KOPT-K1 (cell line): Measurements from ENCODE around the gene OTOGL.
"Not testable (repeated sequence)": the region's sequence is repeated elsewhere in the genome, so short reads cannot be mapped to it uniquely, and the experiment has no call there.

Experiments
- H3K27ac ChIP-seq: fragments of 200-600 bp; sonication (generic); 2 replicates; pipeline ENCODE4 v1.5.1; 2016; ENCODE audit warnings: antibody characterized with exemption, mild to moderate bottlenecking, low read depth, low read length; ENCODE audit not compliant: poor library complexity, severe bottlenecking
- H3K36me3 ChIP-seq: fragments of 200-600 bp; sonication (generic); 2 replicates; pipeline ENCODE4 v1.5.1; 2017; ENCODE audit warnings: antibody characterized with exemption, mild to moderate bottlenecking, low read length, moderate library complexity; ENCODE audit not compliant: insufficient read depth
- H3K9me3 ChIP-seq: fragments of 200-600 bp; sonication (generic); 2 replicates; pipeline ENCODE4 v1.5.1; 2017; ENCODE audit warnings: antibody characterized with exemption, low read length, mild to moderate bottlenecking; ENCODE audit not compliant: insufficient read depth, poor library complexity, severe bottlenecking

Gene OTOGL, protein sequence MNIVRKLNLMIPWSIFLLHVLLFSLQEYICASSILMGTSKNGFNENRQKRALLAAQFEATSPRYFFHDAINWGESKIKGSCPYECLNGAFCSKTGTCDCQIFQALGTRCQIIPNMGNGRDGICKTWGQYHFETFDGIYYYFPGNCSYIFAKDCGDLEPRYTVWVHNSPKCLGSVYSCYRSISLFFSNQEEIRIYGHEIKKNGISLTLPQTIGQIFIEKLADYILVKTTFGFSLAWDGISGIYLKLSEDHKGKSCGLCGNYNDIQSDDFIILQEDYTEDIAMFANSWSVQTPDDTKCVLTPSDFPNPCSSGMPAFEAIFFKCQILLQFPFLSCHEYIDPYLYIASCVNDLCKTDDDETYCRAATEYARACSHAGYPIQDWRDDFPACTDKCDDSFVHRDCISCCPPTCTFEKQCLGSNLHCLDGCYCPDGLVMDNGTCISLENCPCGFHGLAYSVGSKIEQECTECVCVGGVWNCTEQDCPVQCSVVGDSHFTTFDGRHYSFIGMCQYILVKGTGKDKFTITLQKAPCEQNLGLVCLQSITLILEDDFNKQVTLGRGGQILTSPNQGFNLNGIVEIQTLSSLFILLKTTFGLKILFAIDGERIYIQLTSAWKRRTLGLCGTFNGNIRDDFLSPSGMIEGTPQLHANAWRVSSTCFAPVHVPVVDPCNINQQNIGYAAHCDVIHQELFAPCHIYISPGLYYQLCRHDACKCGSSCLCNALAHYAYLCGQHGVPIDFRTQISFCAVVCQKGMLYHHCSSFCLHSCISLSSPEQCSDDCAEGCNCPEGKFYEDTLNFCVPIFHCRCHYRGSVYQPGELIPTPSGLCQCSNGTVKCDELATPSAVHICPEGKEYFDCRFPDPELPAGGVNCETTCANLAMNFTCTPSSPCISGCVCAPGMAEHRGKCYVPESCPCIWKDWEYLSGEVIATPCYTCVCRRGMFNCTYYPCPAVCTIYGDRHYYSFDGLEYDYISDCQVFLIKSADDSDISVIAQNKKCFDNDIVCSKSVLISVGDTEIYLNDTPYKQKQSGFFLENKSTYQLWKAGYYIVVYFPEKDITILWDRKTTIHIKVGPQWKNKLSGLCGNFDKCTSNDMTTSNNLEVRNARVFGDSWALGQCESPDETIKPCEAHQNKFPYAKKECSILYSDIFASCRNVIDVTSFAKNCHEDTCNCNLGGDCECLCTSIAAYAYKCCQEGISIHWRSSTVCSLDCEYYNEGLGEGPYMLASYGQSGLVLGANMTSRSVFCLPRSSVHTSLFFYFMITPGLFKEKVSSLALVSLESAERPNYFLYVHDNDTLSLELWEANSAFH (N-terminal part only)

DNA sequence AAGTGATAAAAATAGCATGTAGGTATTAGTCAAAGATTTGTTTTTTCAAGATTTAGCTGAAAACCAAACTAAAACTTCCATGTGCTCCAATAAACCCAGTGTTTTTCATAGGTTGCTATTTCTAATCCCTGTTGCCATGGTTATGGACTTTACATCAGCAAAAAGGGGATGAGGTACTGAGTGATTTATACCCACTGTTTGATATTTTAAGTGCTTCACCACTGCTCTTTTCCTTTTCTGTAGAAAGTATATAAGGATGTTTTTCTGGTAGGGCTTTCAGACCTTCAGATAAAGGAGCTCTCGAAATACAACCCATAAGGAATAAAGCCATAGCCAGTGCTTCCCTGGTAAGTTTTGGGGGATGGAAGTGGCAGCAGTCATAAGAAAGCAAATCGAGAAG lies at the start of gene OTOGL:
Gene OTOGL (plus strand): TSS at position 279 of the 400 bp plus-strand sequence. CDS start 109,895 bp downstream, outside the sequence.
- Histone ChIP-seq H3K9me3 (no peaks in the 10 kb centered on the region), H3K36me3 (no peaks in the 10 kb centered on the region)

DNA sequence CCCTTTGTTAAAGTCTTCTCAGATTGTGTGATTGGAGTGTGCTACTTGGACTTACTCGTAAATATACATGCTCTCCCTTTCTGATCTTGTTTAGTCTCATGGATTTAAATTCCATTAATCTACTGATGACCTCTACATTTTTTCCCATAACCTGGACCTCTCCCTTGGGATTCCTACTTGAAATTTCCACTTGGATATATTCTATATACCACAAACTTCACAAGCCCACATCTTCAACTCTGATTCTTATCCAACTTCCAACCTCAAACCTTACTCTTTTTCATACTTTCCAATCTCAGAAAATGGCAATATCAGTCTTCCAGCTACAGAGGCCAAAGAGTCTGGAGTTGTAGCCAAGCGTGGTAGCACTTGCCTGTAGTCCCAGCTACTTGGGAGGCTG lies 49.1 kb upstream of the OTOGL start:
- no peaks in the 10 kb centered on the region for H3K36me3 ChIP-seq
- H3K9me3 ChIP-seq = no peaks in the 10 kb centered on the region
- no peak overlapping the region for H3K27ac ChIP-seq

More for the DNA sequence above, at the start of gene OTOGL:
- no peak within 1 kb of the TSS for H3K27ac ChIP-seq

DNA sequence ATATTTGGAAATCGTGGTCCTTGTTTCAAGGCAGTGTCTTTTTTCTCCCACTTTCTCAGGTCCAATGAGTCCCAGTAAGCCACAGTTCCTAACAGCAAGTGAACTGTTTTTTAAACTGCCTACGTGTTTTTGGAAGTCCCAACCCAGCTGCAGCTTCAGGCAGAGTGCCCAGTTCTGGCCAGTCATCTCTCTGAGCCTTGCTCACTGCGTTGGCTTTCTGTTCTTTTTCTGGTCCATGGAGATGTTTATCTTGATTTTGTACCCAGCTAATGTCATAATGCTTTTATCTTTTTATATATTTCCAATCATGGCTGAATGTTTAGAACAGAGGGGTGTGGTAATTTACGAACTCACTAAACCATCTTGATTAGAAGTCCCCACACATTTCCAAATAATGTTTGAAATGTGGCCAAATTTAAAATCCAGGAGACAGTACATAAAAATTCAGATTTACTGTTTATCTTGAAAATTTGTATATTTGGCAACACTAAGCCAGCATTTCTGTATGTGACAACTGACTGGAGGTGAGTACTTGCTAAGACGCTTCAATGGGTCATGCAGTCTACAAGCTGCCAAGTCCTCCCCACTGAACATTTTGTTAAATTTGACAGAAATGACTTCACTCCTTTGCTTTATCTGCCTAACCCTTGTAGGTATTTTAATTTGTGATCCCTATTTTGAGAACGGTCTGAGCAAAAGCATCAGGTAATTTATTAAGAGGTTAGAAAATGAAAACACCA lies 46.1 kb upstream of the OTOGL start:
- Histone ChIP-seq H3K27ac (no peak overlapping the region), H3K9me3 (no peaks in the 10 kb centered on the region), H3K36me3 (no peaks in the 10 kb centered on the region)

DNA sequence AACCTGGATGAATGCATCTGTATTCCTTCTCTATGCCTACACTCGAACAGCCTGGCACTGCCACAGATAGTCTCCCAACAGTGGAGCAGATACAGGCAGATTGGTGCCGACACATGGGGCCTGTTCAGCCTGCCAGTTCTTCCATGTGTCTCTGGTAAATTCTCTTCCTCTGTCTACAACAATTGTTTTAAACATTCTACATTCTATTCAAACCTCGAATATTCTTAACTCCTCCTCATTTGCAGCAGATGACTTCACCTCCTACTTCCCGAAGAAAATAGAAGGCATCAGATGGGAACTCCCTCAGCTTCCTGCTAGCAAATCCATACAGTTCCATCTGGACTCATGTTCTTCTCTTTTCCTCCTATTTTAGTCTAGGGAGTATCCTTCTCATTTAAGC lies 43.1 kb upstream of the OTOGL start:
- no peaks in the 10 kb centered on the region for H3K9me3 ChIP-seq
- H3K36me3 ChIP-seq = no peaks in the 10 kb centered on the region

DNA sequence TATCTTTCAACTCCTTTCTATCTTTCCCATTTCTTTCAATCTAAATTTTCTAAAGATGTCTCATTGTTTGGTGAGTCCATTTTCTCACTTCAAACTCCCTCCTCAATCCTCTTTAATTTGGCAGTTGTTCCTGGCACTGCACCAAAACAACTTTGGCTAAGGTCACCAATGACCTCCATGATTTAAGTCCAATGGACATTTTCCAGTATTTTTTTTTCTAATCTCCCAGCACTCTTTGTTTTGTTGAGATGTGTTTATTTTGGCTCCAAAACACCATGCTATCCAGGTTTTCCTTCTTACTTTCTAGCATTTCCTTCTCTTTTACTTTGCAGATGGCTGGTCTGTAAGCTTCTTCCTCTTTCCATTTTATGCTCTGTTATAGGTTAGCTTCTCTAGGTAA lies 42.5 kb upstream of the OTOGL start:
- no peaks in the 10 kb centered on the region for H3K9me3 ChIP-seq
- H3K36me3 ChIP-seq = no peaks in the 10 kb centered on the region
- no peak overlapping the region for H3K27ac ChIP-seq

More for the DNA sequence above, 43.1 kb upstream of the OTOGL start:
- H3K27ac ChIP-seq = no peak overlapping the region

DNA sequence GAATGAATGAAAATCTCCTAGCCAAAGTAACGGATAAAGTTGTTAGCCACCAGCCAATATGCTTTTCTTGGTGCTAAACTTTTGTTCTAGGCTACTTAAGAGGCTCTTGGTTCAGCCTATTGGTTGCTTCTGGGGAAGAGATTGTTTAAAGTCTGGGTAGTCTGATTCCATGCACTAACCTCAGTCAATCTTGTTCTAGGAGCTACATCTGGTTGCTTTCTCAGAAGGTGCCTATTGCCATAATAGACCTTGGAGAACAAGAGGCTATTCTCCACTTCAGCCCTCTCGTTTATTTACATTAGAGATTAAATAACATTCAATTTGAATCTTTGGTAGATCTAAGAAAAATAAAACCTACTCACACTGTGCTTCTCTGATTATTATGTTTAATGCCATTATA lies 40.8 kb upstream of the OTOGL start:
- no peaks in the 10 kb centered on the region for H3K9me3 ChIP-seq
- H3K27ac ChIP-seq = no peak overlapping the region
- H3K36me3 ChIP-seq = no peaks in the 10 kb centered on the region

DNA sequence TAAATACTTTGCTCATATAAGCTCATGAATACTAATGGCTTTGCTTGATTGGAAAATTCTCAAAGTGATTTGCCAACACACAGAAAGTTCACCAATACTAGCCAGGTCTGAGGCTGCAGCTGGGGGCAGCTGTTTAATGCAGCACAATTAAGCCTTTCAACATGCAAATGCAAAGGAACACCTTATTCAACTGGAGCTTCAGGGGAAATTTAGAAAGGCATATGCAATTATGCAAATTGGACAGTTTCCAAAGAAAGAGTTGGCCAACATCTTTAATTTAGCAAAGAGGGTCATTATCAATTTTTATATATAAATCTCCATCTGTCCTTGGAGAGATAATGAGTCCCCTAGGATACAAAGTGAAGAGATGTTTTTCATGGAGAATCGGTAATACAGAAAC lies 40.2 kb upstream of the OTOGL start:
- Histone ChIP-seq H3K9me3 (no peaks in the 10 kb centered on the region), H3K36me3 (no peaks in the 10 kb centered on the region), H3K27ac (no peak overlapping the region)

DNA sequence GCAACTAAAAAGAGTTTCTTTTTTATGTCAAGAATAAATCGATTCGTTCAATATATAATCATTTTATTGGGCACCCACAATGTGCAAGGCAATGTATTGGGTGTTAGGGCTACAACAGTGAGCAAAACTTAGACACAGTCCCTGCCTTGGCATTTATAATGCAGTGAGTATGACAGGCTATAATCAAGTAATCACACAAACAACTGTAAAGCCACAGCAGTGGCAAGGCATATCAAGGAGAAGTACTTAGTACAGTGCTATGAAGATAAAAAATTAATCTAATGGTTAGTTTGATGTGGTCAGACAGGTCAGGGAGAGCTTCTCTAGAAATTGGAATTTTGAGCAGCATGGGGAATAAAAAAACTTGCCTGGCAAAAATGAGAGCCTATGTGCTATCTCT lies 39.5 kb upstream of the OTOGL start:
- no peak overlapping the region for H3K27ac ChIP-seq
- no peaks in the 10 kb centered on the region for H3K36me3 ChIP-seq
- no peaks in the 10 kb centered on the region for H3K9me3 ChIP-seq

DNA sequence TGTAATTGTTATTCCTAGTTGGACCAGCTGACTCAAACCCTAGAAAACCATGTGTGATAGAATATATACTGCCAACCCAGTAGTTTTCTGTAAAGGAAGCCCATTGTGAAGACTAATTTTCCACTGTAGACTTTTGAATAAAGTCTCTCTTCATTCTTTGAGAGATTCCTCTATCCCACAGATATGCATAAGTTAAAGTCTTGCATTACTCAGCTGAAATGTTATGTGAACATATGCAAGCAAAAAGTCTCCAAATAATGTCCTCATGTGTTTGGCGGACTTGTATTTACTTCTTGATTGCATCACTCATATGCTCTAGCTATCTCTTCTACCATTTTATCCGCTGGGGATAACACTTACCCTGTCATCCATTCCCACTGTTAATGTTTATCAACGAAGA lies 35.1 kb upstream of the OTOGL start:
- H3K27ac ChIP-seq = no peak overlapping the region
- no peaks in the 10 kb centered on the region for H3K9me3 ChIP-seq

DNA sequence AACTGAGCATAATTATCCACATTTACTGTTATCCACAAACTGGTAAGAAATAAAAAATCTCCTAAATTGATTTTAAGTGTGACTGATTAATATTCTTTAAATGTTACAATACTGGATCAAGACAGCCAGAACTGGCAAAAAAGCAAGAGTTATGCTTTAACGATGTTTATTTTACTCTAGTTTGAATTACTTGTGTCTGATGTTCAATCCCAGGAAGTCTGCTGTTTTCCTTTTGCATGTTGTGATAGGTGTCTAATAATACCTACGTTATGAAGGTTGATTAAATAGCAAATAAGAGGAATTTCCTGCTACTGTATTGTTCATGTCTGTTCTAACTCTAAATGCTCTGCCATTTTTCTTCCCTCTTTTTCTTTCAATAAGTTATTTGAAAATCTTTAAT lies 34.4 kb upstream of the OTOGL start:
- no peak overlapping the region for H3K27ac ChIP-seq
- no peaks in the 10 kb centered on the region for H3K36me3 ChIP-seq

More for the DNA sequence above, 35.1 kb upstream of the OTOGL start:
- H3K36me3 ChIP-seq = no peaks in the 10 kb centered on the region

DNA sequence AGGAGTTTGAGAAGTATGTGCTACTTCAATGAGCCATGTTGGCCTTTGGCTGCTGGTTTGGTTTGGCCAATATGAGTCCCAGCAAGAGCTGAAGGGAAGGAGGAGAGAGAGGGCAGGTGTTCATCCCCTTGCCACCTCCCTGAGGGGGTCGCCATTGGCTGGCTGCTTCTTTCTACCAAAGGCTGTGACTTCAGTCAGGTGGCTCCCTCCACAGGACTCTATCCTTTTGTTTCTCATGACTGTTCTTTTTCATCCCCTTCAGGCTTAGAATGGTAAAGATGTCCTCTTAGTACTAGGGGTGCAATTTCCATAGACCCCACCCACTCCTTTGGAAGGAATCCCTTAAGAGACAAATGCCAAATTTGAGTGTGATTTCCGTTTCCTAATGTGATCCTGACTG lies 31.2 kb upstream of the OTOGL start:
- Histone ChIP-seq H3K9me3 (no peaks in the 10 kb centered on the region), H3K36me3 (no peaks in the 10 kb centered on the region), H3K27ac (no peak overlapping the region)

More for the DNA sequence above, 34.4 kb upstream of the OTOGL start:
- H3K9me3 ChIP-seq = no peaks in the 10 kb centered on the region

DNA sequence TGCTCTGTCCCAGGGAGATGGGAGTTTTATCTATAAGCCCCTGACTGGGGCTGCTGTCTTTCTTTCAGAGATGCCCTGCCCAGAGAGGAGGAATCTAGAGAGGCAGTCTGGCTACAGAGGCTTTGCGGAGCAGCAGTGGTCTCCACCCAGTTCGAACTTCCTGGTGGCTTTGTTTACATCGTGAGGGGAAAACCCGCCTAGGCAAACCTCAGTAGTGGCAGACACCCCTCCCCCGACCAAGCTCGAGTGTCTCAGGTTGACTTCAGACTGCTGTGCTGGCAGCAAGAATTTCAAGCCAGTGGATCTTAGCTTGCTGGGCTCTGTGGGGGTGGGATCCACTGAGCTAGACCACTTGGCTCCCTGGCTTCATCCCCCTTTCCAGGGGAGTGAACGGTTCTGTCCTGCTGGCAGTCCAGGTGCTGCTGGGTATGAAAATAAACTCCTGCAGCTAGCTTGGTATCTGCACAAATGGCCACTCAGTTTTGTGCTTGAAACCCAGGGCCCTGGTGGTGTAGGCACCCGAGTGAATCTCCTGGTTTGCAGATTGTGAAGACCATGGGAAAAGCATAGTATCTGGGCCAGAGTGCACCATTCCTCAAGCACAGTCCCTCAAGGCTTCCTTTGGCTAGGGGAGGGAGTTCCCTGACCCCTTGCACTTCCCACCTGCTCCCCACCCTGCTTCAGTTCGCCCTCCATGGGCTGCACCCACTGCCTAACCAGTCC lies 15.3 kb upstream of the OTOGL start:
- not testable (repeated sequence) for H3K9me3 ChIP-seq, H3K36me3 ChIP-seq, H3K27ac ChIP-seq

DNA sequence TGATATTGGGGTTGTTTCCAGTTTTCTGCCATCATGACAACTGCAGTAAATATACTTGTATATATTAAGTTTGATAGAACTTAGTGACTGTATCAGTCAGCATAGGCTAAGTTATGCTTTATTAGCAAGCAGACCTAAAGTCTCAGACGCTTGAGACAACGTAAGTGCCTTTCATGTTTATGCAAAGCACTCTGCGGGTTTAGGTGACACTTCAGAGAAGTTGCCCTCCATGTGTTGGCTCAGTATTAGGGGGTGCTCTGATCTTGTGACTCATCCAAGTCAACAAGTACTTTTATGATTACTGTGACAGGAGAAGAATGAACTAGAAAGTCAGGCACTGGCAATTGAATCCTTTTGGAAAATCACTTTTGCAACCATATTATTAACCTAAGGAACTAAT lies 13.3 kb upstream of the OTOGL start:
- H3K36me3 ChIP-seq = no peaks in the 10 kb centered on the region
- no peaks in the 10 kb centered on the region for H3K9me3 ChIP-seq
- H3K27ac ChIP-seq = no peak overlapping the region
